ENCODE results near the gene EGFL7.

EGFL7 gene

GRCh38 chr9:136685790-136686533 lies 23.2 kb downstream of the EGFL7 start:
- H3K9ac ChIP-seq (ENCODE audit: low read length in 5 of 5): peak overlapping the region in 4 of 5 donors; percentile 51 to 97 (median 88)
- no peaks in the 10 kb centered on the region for H3K27me3 ChIP-seq (ENCODE audit: control insufficient read depth in 5 of 5, insufficient read depth in 4 of 5, low read length in 5 of 5)
- no peaks in the 10 kb centered on the region for H3K9me3 ChIP-seq (ENCODE audit: control insufficient read depth in 5 of 5, low read length in 5 of 5)
- peak overlapping the region; percentile 60 to 93 (median 79) for H3K4me3 ChIP-seq (ENCODE audit: low read depth in 1 of 5, low read length in 5 of 5)
- H3K36me3 ChIP-seq (ENCODE audit: control insufficient read depth in 5 of 5, insufficient read depth in 5 of 5, low read length in 5 of 5): peaks cover 0 to 8% (median 0%) of the 10 kb centered on the region in 5 donors
- peak overlapping the region; percentile 86 for H3K27ac ChIP-seq (ENCODE audit: low read depth, low read length)
- peaks cover 2 to 90% (median 88%) of the 10 kb centered on the region in 5 donors for H3K4me1 ChIP-seq (ENCODE audit: control insufficient read depth in 5 of 5, insufficient read depth in 5 of 5, low read length in 5 of 5)

GRCh38 chr9:136686534-136686793 lies 23.7 kb downstream of the EGFL7 start:
- Histone ChIP-seq H3K4me3 (ENCODE audit: low read depth in 1 of 5, low read length in 5 of 5) (peak overlapping the region; percentile 60 to 93 (median 79)), H3K4me1 (ENCODE audit: control insufficient read depth in 5 of 5, insufficient read depth in 5 of 5, low read length in 5 of 5) (peaks cover 2 to 85% (median 84%) of the 10 kb centered on the region in 5 donors), H3K9ac (ENCODE audit: low read length in 5 of 5) (peak overlapping the region in 4 of 5 donors; percentile 51 to 97 (median 88)), H3K27ac (ENCODE audit: low read depth, low read length) (peak overlapping the region; percentile 86), H3K36me3 (ENCODE audit: control insufficient read depth in 5 of 5, insufficient read depth in 5 of 5, low read length in 5 of 5) (peaks cover 0 to 8% (median 0%) of the 10 kb centered on the region in 5 donors), H3K27me3 (ENCODE audit: control insufficient read depth in 5 of 5, insufficient read depth in 4 of 5, low read length in 5 of 5) (no peaks in the 10 kb centered on the region), H3K9me3 (ENCODE audit: control insufficient read depth in 5 of 5, low read length in 5 of 5) (no peaks in the 10 kb centered on the region)

- Histone ChIP-seq H3K27ac (ENCODE audit: low read depth, low read length) (peak within 1 kb of the TSS; percentile 86), H3K27me3 (ENCODE audit: control insufficient read depth in 5 of 5, insufficient read depth in 4 of 5, low read length in 5 of 5) (no peaks in the 10 kb centered on the region), H3K4me3 (ENCODE audit: low read depth in 1 of 5, low read length in 5 of 5) (peak within 1 kb of the TSS; percentile 60 to 93 (median 79)), H3K4me1 (ENCODE audit: control insufficient read depth in 5 of 5, insufficient read depth in 5 of 5, low read length in 5 of 5) (peaks cover 2 to 79% (median 78%) of the 10 kb centered on the region in 5 donors), H3K9ac (ENCODE audit: low read length in 5 of 5) (peak within 1 kb of the TSS in 4 of 5 donors; percentile 51 to 97 (median 88)), H3K9me3 (ENCODE audit: control insufficient read depth in 5 of 5, low read length in 5 of 5) (no peaks in the 10 kb centered on the region), H3K36me3 (ENCODE audit: control insufficient read depth in 5 of 5, insufficient read depth in 5 of 5, low read length in 5 of 5) (peaks cover 0 to 8% (median 0%) of the 10 kb centered on the region in 5 donors)
Observed at GRCh38 chr9:136686794-136687711, 24.3 kb downstream of the EGFL7 start, which contains the start of gene AGPAT2. TSS of gene AGPAT2 (minus strand) at chr9:136687457. CDS start at chr9:136687357, 100 bp downstream.

- H3K27ac ChIP-seq (ENCODE audit: low read depth, low read length): peak overlapping the region; percentile 18
- H3K4me1 ChIP-seq (ENCODE audit: control insufficient read depth in 5 of 5, insufficient read depth in 5 of 5, low read length in 5 of 5): peaks cover 2 to 72% (median 71%) of the 10 kb centered on the region in 5 donors
- H3K9ac ChIP-seq (ENCODE audit: low read length in 5 of 5): no peak overlapping the region
Observed at GRCh38 chr9:136687721-136688223, 25.1 kb downstream of the EGFL7 start.

GRCh38 chr9:136688274-136689107 lies 25.8 kb downstream of the EGFL7 start:
- H3K27ac ChIP-seq (ENCODE audit: low read depth, low read length): peak overlapping the region; percentile 37
- no peak overlapping the region for H3K9ac ChIP-seq (ENCODE audit: low read length in 5 of 5)
- H3K27me3 ChIP-seq (ENCODE audit: control insufficient read depth in 5 of 5, insufficient read depth in 4 of 5, low read length in 5 of 5): no peaks in the 10 kb centered on the region
- H3K36me3 ChIP-seq (ENCODE audit: control insufficient read depth in 5 of 5, insufficient read depth in 5 of 5, low read length in 5 of 5): peaks cover 0 to 8% (median 0%) of the 10 kb centered on the region in 5 donors
- no peaks in the 10 kb centered on the region for H3K9me3 ChIP-seq (ENCODE audit: control insufficient read depth in 5 of 5, low read length in 5 of 5)
- peaks cover 2 to 72% (median 65%) of the 10 kb centered on the region in 5 donors for H3K4me1 ChIP-seq (ENCODE audit: control insufficient read depth in 5 of 5, insufficient read depth in 5 of 5, low read length in 5 of 5)
- peak overlapping the region in 1 of 5 donors; percentile 40 for H3K4me3 ChIP-seq (ENCODE audit: low read depth in 1 of 5, low read length in 5 of 5)

More at GRCh38 chr9:136687721-136688223, 25.1 kb downstream of the EGFL7 start:
- Histone ChIP-seq H3K36me3 (ENCODE audit: control insufficient read depth in 5 of 5, insufficient read depth in 5 of 5, low read length in 5 of 5) (peaks cover 0 to 8% (median 0%) of the 10 kb centered on the region in 5 donors), H3K9me3 (ENCODE audit: control insufficient read depth in 5 of 5, low read length in 5 of 5) (no peaks in the 10 kb centered on the region), H3K27me3 (ENCODE audit: control insufficient read depth in 5 of 5, insufficient read depth in 4 of 5, low read length in 5 of 5) (no peaks in the 10 kb centered on the region), H3K4me3 (ENCODE audit: low read depth in 1 of 5, low read length in 5 of 5) (peak overlapping the region in 1 of 5 donors; percentile 40)

GRCh38 chr9:136689108-136689460 lies 26.4 kb downstream of the EGFL7 start:
- Histone ChIP-seq H3K27me3 (ENCODE audit: control insufficient read depth in 5 of 5, insufficient read depth in 4 of 5, low read length in 5 of 5) (no peaks in the 10 kb centered on the region), H3K4me3 (ENCODE audit: low read depth in 1 of 5, low read length in 5 of 5) (no peak overlapping the region), H3K9me3 (ENCODE audit: control insufficient read depth in 5 of 5, low read length in 5 of 5) (no peaks in the 10 kb centered on the region), H3K9ac (ENCODE audit: low read length in 5 of 5) (no peak overlapping the region), H3K4me1 (ENCODE audit: control insufficient read depth in 5 of 5, insufficient read depth in 5 of 5, low read length in 5 of 5) (peaks cover 2 to 68% (median 63%) of the 10 kb centered on the region in 5 donors), H3K36me3 (ENCODE audit: control insufficient read depth in 5 of 5, insufficient read depth in 5 of 5, low read length in 5 of 5) (peaks cover 0 to 2% (median 0%) of the 10 kb centered on the region in 5 donors), H3K27ac (ENCODE audit: low read depth, low read length) (peak overlapping the region; percentile 37)

GRCh38 chr9:136690104-136690805 lies 27.5 kb downstream of the EGFL7 start:
- H3K4me1 ChIP-seq (ENCODE audit: control insufficient read depth in 5 of 5, insufficient read depth in 5 of 5, low read length in 5 of 5): peaks cover 2 to 60% (median 57%) of the 10 kb centered on the region in 5 donors
- peak overlapping the region; percentile 30 for H3K27ac ChIP-seq (ENCODE audit: low read depth, low read length)
- no peak overlapping the region for H3K4me3 ChIP-seq (ENCODE audit: low read depth in 1 of 5, low read length in 5 of 5)
- peak overlapping the region in 1 of 5 donors; percentile 27 for H3K9ac ChIP-seq (ENCODE audit: low read length in 5 of 5)
- no peaks in the 10 kb centered on the region for H3K36me3 ChIP-seq (ENCODE audit: control insufficient read depth in 5 of 5, insufficient read depth in 5 of 5, low read length in 5 of 5)
- no peaks in the 10 kb centered on the region for H3K27me3 ChIP-seq (ENCODE audit: control insufficient read depth in 5 of 5, insufficient read depth in 4 of 5, low read length in 5 of 5)
- H3K9me3 ChIP-seq (ENCODE audit: control insufficient read depth in 5 of 5, low read length in 5 of 5): no peaks in the 10 kb centered on the region

- H3K9ac ChIP-seq (ENCODE audit: low read length in 5 of 5): peak overlapping the region in 1 of 5 donors; percentile 27
- no peaks in the 10 kb centered on the region for H3K9me3 ChIP-seq (ENCODE audit: control insufficient read depth in 5 of 5, low read length in 5 of 5)
- H3K4me3 ChIP-seq (ENCODE audit: low read depth in 1 of 5, low read length in 5 of 5): no peak overlapping the region
- peak overlapping the region; percentile 30 for H3K27ac ChIP-seq (ENCODE audit: low read depth, low read length)
- no peaks in the 10 kb centered on the region for H3K36me3 ChIP-seq (ENCODE audit: control insufficient read depth in 5 of 5, insufficient read depth in 5 of 5, low read length in 5 of 5)
- no peaks in the 10 kb centered on the region for H3K27me3 ChIP-seq (ENCODE audit: control insufficient read depth in 5 of 5, insufficient read depth in 4 of 5, low read length in 5 of 5)
- peaks cover 2 to 57% (median 52%) of the 10 kb centered on the region in 5 donors for H3K4me1 ChIP-seq (ENCODE audit: control insufficient read depth in 5 of 5, insufficient read depth in 5 of 5, low read length in 5 of 5)
Observed at GRCh38 chr9:136690806-136691261, 28.1 kb downstream of the EGFL7 start.

Measured in subcutaneous abdominal adipose tissue (tissue), 5 donors.